Measurements from ENCODE around the gene DAP3.

DAP3 gene

GRCh38 chr1:155776414-155776813 is 87.5 kb downstream of the DAP3 start:
- no peak for DNase-seq (ENCODE audit: low read depth in 3 of 3)

- no peak for DNase-seq (ENCODE audit: low read depth in 3 of 3)
These were observed 88.7 kb downstream of the DAP3 start for GRCh38 chr1:155777582-155777981.

Data from stimulated activated CD4-positive, alpha-beta T cell treated with anti-CD3 and anti-CD28 coated beads, TNF-alpha, amount 100 ng/mL, for 4 hours (primary cell).